HepG2 (cell line): ENCODE data around the gene MAPK6. TPM values are rescaled to one million over a fixed set of nuclear protein-coding genes. Genes with fewer than 3 reads are reported as not detected.
"Not testable (repeated sequence)": the region's sequence is repeated elsewhere in the genome, so short reads cannot be mapped to it uniquely, and the experiment has no call there.

Experiments
- ATAC-seq: fragments of 200-7000 bp; cut with Tn5 transposase; 3 replicates; pipeline ENCODE4 v1.9.1; 2020; ENCODE audit warnings: mild to moderate bottlenecking, moderate library complexity
- BruUV-seq: library from RNA; stranded (reverse); fragments of 400-500 nt; replicated peaks from 2 replicates; lab custom pipeline; 2021; lab: Mats Ljungman, UMichigan
- CTCF ChIA-PET: fragments of 300-600 bp; formaldehyde crosslinking; extraction: SDS; loops from one replicate; lab custom pipeline; 2021; ENCODE audit warnings: low total read pairs, inconsistent platforms, low intra/inter-chr PET ratio; lab: Yijun Ruan, JAX
- POLR2A ChIA-PET: fragments of 350-600 bp; sonication (Branson Sonifier 250); formaldehyde crosslinking; loops from one replicate; lab custom pipeline; 2020; ENCODE audit warnings: antibody characterized with exemption, inconsistent platforms; lab: Yijun Ruan, JAX
- DNase-seq: peaks from one replicate; pipeline ENCODE4 v3.0.0-alpha.2; 2015; ENCODE audit warnings: low spot score
- FAIRE-seq: peaks from 3 replicates; lab custom pipeline; 2011; peaks lifted over from hg19 to GRCh38; lab: Jason Lieb, UNC
- H2AFZ ChIP-seq: one replicate; pipeline ENCODE4 v1.6.1; 2011; ENCODE audit warnings: low read length, inconsistent platforms
- H3K27ac ChIP-seq: fragments of 300-600 bp; 3 replicates; pipeline ENCODE4 v1.8.0; 2011; ENCODE audit warnings: mixed run types, mild to moderate bottlenecking, mixed read lengths, low read length, inconsistent platforms; ENCODE audit not compliant: insufficient read depth; ENCODE audit errors: extremely low read length
- H3K27me3 ChIP-seq, 2 experiments: fragments of 200-600 bp in 1 of 2; 2 replicates in 1 of 2; 3 replicates in 1 of 2; pipeline versions ENCODE4 v1.6.0 to v1.8.0; 2011; ENCODE audit warnings: low read length in 2 of 2, mild to moderate bottlenecking in 2 of 2, moderate library complexity in 2 of 2, inconsistent platforms in 1 of 2; ENCODE audit not compliant: insufficient read depth in 2 of 2, control insufficient read depth in 1 of 2
- H3K36me3 ChIP-seq, 2 experiments: fragments of 200-600 bp in 1 of 2; replicated peaks in 1 of 2; 2 replicates in 1 of 2; 3 replicates in 1 of 2; pipeline versions ENCODE4 v1.5.1 to v1.8.0; 2011; ENCODE audit warnings: low read length in 2 of 2, inconsistent platforms in 1 of 2; ENCODE audit not compliant: insufficient read depth in 2 of 2, control insufficient read depth in 1 of 2
- H3K4me1 ChIP-seq: 2 replicates; pipeline ENCODE4 v1.5.1; 2012; ENCODE audit warnings: low read length, inconsistent platforms; ENCODE audit not compliant: insufficient read depth
- H3K4me2 ChIP-seq: 2 replicates; pipeline ENCODE4 v1.6.0; 2011; ENCODE audit warnings: low read depth, low read length, inconsistent platforms
- H3K4me3 ChIP-seq, 3 experiments: fragments of 200-600 bp in 1 of 3; sonication (generic), shearing (Covaris generic) in 1 of 3; replicated peaks in 1 of 3; 2 replicates each; pipeline ENCODE4 v1.5.1; 2011 to 2016; ENCODE audit warnings: low read length in 3 of 3, inconsistent platforms in 2 of 3, low read depth in 2 of 3, mild to moderate bottlenecking in 2 of 3, control low read depth in 1 of 3, mixed read lengths in 1 of 3; ENCODE audit not compliant: insufficient read depth in 1 of 3
- H3K79me2 ChIP-seq: one replicate; pipeline ENCODE4 v1.6.1; 2011; ENCODE audit warnings: low read length, inconsistent platforms; ENCODE audit not compliant: insufficient read depth
- H3K9ac ChIP-seq: 2 replicates; pipeline ENCODE4 v1.6.0; 2011; ENCODE audit warnings: mild to moderate bottlenecking, low read depth, low read length, inconsistent platforms; ENCODE audit not compliant: insufficient read depth
- H3K9me3 ChIP-seq: 2 replicates; pipeline ENCODE4 v1.5.1; 2012; ENCODE audit warnings: mild to moderate bottlenecking, low read length
- H4K20me1 ChIP-seq: 2 replicates; pipeline ENCODE4 v1.6.0; 2011; ENCODE audit warnings: inconsistent platforms, mild to moderate bottlenecking, low read length, moderate library complexity; ENCODE audit not compliant: insufficient read depth
- CC2D1A ChIP-seq: sonication (generic); formaldehyde crosslinking; IDR thresholded peaks from 2 replicates; pipeline ENCODE4 v1.8.1; 2023; ENCODE audit warnings: mild to moderate bottlenecking, missing genetic modification reagents
- HOMEZ ChIP-seq: IDR thresholded peaks from 2 replicates; pipeline ENCODE4 v1.6.1; 2016; ENCODE audit warnings: low read depth
- POGZ ChIP-seq: sonication (generic); formaldehyde crosslinking; IDR thresholded peaks from 2 replicates; pipeline ENCODE4 v1.4.0; 2020; ENCODE audit warnings: mild to moderate bottlenecking, missing genetic modification reagents
- TEF ChIP-seq: sonication (generic); formaldehyde crosslinking; IDR thresholded peaks from 2 replicates; pipeline ENCODE4 v1.5.0; 2020; ENCODE audit warnings: missing genetic modification reagents
- XRCC5 ChIP-seq: fragments of 200-400 bp; formaldehyde crosslinking; optimal IDR thresholded peaks from 2 replicates; pipeline ENCODE3; 2017; ENCODE audit warnings: mild to moderate bottlenecking, low read length
- ZMYM4 ChIP-seq: sonication (generic); formaldehyde crosslinking; IDR thresholded peaks from 2 replicates; pipeline ENCODE4 v1.8.1; 2023; ENCODE audit warnings: mild to moderate bottlenecking, missing genetic modification reagents
- ZNF207 ChIP-seq: fragments of 450-650 bp; IDR thresholded peaks from 2 replicates; pipeline ENCODE4 v1.6.1; 2016; ENCODE audit warnings: antibody characterized with exemption, borderline replicate concordance
- ZNF562 ChIP-seq: sonication (generic); formaldehyde crosslinking; IDR thresholded peaks from 2 replicates; pipeline ENCODE4 v1.8.0; 2022; ENCODE audit warnings: missing genetic modification reagents, borderline replicate concordance
- WGBS: methylation state at CpG from one replicate; pipeline ENCODE4 v1.1.6; 2017; ENCODE audit warnings: low lambda C conversion rate; 5-methylcytosine and 5-hydroxymethylcytosine counted together
- in situ Hi-C: cut with HindIII; loops from 2 replicates; pipeline ENCODE4 v1.10.0; 2017; ENCODE audit warnings: low pct_unique_long_range_greater_than_20kb; ENCODE audit not compliant: extremely low pct_ligation_motif_present
- intact Hi-C: fragments of 100-400 bp; cut with micrococcal nuclease; formaldehyde crosslinking; loops from one replicate; pipeline ENCODE4 v1.10.0; 2022; ENCODE audit not compliant: unreplicated experiment
- polyA plus RNA-seq, 8 experiments: library from polyadenylated mRNA; depleted of rRNA in 3 of 8; stranded (reverse) in 7 of 8; unstranded in 1 of 8; fragments of >200 nt; fragmentation: Illumina TruSeq in 4 of 8; extraction: Trizol in 4 of 8; gene quantifications; 2 replicates each; pipeline versions ENCODE4 v1.2.1 to v1.2.3, GENCODE V29; 2011 to 2016; ENCODE audit warnings: low read depth in 4 of 8, missing spikeins in 1 of 8, mixed read lengths in 1 of 8; ENCODE audit not compliant: insufficient read depth in 1 of 8
- total RNA-seq, 5 experiments: library from RNA; depleted of rRNA; stranded (reverse); fragments of >200 nt; fragmentation: Illumina TruSeq; extraction: Trizol; gene quantifications; 2 replicates each; pipeline ENCODE4 v1.2.3, GENCODE V29; 2016; ENCODE audit warnings: low read depth in 1 of 5
- TF ChIP-seq, protein P1 (sequence below): sonication (generic); formaldehyde crosslinking; IDR thresholded peaks from 2 replicates; pipeline ENCODE4 v1.4.0; 2020; ENCODE audit warnings: missing genetic modification reagents
- TF ChIP-seq, protein P2 (sequence below): sonication (generic); formaldehyde crosslinking; IDR thresholded peaks from 2 replicates; pipeline ENCODE4 v1.8.0; 2022; ENCODE audit warnings: mild to moderate bottlenecking, missing genetic modification reagents, borderline replicate concordance

MAPK6 gene
- total and polyA plus RNA-seq, 2 of the 13 experiments (the other 11 are each of a cell fraction or from before 2014, with no cell fraction given) = 89.5 to 99.7 TPM

- intact Hi-C loops = no loop called here
- no peak overlapping the region for H3K4me2 ChIP-seq
- peaks cover 24% of the 10 kb centered on the region for H3K4me1 ChIP-seq
- no peaks in the 10 kb centered on the region for H3K27me3 ChIP-seq
- ChIA-PET POLR2A (interaction anchor here (0.9 kb wide), 1 partner anchor 30 kb away, joined by 3 read pairs; no protein-coding TSS in a partner anchor), CTCF (no interaction called here)
- BruUV-seq = no TSS peak
- H3K27ac ChIP-seq = no peak overlapping the region
- DNase-seq = no peak
- H3K9ac ChIP-seq = no peak overlapping the region
- no peak overlapping the region for H2AFZ ChIP-seq
- H3K79me2 ChIP-seq = no peaks in the 10 kb centered on the region
- H4K20me1 ChIP-seq = no peaks in the 10 kb centered on the region
- no peak for TF ChIP-seq XRCC5
- no peak for TF ChIP-seq TEF (CRISPR knock-in tag)
- TF ChIP-seq ZNF207 = no peak
- no peak for TF ChIP-seq CC2D1A (CRISPR knock-in tag)
- no peak for TF ChIP-seq ZNF562 (CRISPR knock-in tag)
- H3K36me3 ChIP-seq = no peaks in the 10 kb centered on the region
- WGBS = 85% methylated on average over 2 of the region's 2 CpGs
- in situ Hi-C loops = no loop called here
- H3K9me3 ChIP-seq = no peaks in the 10 kb centered on the region
- no peak for FAIRE-seq
- no peak overlapping the region for H3K4me3 ChIP-seq
- ATAC-seq = no peak
These were observed 16.7 kb upstream of the MAPK6 start for GRCh38 chr15:52002351-52002750.

DNA sequence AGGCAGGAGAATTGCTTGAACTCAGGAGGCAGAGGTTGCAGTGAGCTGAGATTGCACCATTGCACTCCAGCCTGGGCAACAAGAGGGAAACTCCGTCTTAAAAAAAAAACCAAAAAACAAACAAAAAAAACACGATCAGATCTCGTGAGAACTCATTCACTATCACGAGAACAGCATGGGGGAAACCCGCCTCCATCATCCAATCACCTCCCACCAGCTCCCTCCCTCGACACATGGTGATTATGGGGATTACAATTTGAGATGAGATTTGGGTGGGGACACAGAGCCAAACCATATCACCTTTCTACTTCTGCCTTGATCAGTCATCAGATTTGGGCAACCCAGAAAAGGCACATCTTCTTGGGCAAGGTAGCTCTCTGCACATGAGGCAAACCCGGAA lies 15.9 kb upstream of the MAPK6 start:
- DNase-seq, H3K9me3 ChIP-seq, H3K27ac ChIP-seq, intact Hi-C loops, H3K27me3 ChIP-seq, H3K79me2 ChIP-seq, CTCF ChIA-PET, in situ Hi-C loops, ATAC-seq, H3K36me3 ChIP-seq, H4K20me1 ChIP-seq, H3K4me2 ChIP-seq, FAIRE-seq, H3K9ac ChIP-seq, BruUV-seq, H3K4me3 ChIP-seq, H2AFZ ChIP-seq: not testable (repeated sequence)
- peaks cover 32% of the 10 kb centered on the region for H3K4me1 ChIP-seq
- WGBS = 80% methylated on average over 7 of the region's 7 CpGs
- TF ChIP-seq ZMYM4 (CRISPR knock-in tag) (peak; percentile 59; the same call in 1 of the 2 replicates), POGZ (0 out of 2 replicates have a peak, but pooled peaks have one; percentile 14), HOMEZ (CRISPR knock-in tag) (0 out of 2 replicates have a peak, but pooled peaks have one; percentile 39)
- TF ChIP-seq, protein P1, sequence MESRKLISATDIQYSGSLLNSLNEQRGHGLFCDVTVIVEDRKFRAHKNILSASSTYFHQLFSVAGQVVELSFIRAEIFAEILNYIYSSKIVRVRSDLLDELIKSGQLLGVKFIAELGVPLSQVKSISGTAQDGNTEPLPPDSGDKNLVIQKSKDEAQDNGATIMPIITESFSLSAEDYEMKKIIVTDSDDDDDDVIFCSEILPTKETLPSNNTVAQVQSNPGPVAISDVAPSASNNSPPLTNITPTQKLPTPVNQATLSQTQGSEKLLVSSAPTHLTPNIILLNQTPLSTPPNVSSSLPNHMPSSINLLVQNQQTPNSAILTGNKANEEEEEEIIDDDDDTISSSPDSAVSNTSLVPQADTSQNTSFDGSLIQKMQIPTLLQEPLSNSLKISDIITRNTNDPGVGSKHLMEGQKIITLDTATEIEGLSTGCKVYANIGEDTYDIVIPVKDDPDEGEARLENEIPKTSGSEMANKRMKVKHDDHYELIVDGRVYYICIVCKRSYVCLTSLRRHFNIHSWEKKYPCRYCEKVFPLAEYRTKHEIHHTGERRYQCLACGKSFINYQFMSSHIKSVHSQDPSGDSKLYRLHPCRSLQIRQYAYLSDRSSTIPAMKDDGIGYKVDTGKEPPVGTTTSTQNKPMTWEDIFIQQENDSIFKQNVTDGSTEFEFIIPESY (CRISPR knock-in tag) = 0 out of 2 replicates have a peak, but pooled peaks have one; percentile 62
- TF ChIP-seq, protein P2, sequence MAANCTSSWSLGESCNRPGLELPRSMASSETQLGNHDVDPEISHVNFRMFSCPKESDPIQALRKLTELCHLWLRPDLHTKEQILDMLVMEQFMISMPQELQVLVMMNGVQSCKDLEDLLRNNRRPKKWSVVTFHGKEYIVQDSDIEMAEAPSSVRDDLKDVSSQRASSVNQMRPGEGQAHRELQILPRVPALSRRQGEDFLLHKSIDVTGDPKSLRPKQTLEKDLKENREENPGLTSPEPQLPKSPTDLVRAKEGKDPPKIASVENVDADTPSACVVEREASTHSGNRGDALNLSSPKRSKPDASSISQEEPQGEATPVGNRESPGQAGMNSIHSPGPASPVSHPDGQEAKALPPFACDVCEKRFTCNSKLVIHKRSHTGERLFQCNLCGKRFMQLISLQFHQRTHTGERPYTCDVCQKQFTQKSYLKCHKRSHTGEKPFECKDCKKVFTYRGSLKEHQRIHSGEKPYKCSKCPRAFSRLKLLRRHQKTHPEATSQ (CRISPR knock-in tag) = peak; percentile 89; the same call in 1 of the 2 replicates
- POLR2A ChIA-PET = interaction anchor here (0.8 kb wide), 1 partner anchor 17 kb away, joined by 3 read pairs; no protein-coding TSS in a partner anchor
